ENCODE measurements around the gene COTL1.

Gene COTL1

DNA sequence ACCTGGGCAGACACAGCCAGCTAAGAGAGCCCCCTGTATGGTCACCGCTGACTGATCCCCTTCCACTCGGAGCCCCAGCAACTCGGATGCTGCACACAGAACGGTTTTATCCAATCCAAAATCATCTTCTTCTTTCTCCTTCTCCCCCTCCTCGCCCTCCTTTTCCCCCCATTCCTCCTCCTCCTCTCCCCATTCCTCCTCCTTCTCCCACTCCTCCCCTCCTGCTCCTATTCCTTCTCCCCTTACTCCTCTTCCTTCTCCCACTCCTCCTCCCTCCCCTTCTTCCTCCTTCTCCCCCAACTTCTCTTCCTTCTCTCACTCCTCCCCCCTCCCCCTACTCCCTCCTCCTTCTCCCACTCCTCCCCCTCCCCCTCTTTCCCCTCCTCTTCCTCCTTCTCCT lies 83.1 kb downstream of the COTL1 start:
- TF ChIP-seq, protein P1, sequence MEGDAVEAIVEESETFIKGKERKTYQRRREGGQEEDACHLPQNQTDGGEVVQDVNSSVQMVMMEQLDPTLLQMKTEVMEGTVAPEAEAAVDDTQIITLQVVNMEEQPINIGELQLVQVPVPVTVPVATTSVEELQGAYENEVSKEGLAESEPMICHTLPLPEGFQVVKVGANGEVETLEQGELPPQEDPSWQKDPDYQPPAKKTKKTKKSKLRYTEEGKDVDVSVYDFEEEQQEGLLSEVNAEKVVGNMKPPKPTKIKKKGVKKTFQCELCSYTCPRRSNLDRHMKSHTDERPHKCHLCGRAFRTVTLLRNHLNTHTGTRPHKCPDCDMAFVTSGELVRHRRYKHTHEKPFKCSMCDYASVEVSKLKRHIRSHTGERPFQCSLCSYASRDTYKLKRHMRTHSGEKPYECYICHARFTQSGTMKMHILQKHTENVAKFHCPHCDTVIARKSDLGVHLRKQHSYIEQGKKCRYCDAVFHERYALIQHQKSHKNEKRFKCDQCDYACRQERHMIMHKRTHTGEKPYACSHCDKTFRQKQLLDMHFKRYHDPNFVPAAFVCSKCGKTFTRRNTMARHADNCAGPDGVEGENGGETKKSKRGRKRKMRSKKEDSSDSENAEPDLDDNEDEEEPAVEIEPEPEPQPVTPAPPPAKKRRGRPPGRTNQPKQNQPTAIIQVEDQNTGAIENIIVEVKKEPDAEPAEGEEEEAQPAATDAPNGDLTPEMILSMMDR (IDR thresholded peaks at IDR 0.05; ENCODE audit: low read depth, low read length) = no peak

DNA sequence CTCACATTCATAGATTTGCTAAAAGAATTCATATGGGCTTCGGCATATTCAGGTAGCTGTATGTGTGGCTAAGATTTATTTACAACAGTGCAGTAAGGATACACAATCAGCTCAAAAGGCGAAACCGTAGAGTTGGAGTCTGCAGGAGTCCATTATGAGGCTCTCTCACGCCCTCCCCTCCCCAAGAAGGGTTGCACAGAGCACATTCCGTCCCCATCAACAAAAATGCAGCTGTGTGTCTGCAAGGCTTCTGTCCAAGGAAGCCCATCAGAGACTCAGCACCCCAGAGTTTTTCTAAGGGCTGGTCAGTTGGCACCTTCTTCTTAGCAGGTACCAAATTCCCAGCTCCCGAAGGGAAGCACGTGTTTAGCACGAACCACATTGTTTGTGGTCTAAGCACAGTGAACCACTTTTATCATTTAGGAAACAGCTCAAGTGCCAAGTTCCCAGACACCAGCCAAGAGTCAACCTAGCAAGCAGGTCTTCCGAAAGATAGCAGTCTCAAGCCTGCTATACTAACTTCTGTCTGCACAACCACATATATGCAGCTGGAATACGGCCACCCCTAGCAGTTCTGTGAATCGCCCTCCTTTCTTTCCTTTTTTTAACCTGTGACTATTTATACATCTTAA lies 84.9 kb downstream of the COTL1 start:
- no peak overlapping the region for H3K4me3 ChIP-seq (ENCODE audit: low read depth, low read length)
- TF ChIP-seq, protein P1 (IDR thresholded peaks at IDR 0.05; ENCODE audit: low read depth, low read length) = no peak

More for the DNA sequence above, 83.1 kb downstream of the COTL1 start:
- H3K4me3 ChIP-seq (ENCODE audit: low read depth, low read length) = no peak overlapping the region

DNA sequence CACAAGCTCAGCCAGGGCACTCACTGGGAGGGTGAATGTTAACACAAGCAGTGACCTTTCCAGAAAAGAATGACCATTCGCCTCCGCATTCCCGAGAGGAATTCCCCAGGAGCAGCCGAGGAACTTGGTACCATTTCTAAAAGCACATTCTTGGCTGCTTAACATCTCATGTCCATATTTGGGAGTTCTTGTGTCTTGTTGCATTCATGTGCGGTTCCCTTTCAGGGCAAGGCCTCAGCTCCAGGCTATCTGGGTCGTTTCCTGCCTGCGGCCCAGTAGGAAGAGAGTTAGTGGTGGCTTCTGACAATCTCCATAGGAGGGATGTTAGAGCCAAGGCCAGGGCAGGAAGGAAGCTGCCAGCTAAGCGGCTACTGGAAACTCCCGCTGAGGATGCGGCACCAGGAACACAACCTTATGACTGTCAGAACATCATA lies 85.6 kb downstream of the COTL1 start:
- TF ChIP-seq, protein P1 (IDR thresholded peaks at IDR 0.05; ENCODE audit: low read depth, low read length) = no peak

DNA sequence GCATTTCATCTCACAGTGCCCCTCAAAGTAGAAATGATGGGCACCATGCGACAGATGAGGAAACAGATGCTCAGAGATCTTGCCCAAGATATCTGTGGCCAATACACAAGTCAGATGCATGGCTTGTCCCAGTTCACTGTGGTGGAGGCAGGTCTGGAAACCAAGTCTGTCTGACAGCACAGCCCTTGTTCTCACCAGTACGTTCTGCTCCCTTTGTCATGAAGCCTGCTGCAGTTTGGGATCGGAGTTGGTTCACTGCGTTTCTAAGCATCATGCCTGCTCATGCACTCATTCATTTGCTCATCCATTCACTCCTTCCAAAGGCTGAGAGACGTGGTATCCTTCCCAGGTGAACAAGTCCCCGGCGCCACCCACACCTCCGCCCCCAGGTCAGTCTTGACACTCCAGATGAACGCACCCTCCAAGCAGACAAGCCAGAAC lies 86.2 kb downstream of the COTL1 start:
- TF ChIP-seq, protein P1 (IDR thresholded peaks at IDR 0.05; ENCODE audit: low read depth, low read length) = no peak
- H3K4me3 ChIP-seq (ENCODE audit: low read depth, low read length) = no peak overlapping the region

More for the DNA sequence above, 85.6 kb downstream of the COTL1 start:
- no peak overlapping the region for H3K4me3 ChIP-seq (ENCODE audit: low read depth, low read length)

DNA sequence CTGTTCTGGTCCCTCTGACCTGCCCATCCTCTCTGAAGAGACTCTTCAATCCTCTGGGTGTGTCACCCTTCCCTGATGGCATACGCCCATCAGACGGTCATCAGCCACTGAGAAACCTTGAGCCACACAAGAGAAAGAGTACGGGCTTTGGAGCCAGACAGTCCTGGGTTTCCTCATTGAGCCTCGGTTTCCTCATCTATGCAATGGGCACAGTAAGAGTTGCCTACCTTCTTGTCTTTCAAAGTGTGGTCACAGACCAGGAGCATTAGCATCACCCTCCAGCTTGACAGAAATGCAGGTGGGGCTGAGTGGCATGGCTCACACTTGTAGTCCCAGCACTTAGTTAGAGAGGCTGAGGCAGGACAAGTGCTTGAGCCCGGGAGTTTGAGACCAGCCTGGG lies 87.3 kb downstream of the COTL1 start:
- TF ChIP-seq, protein P1 (IDR thresholded peaks at IDR 0.05; ENCODE audit: low read depth, low read length) = no peak
- no peak overlapping the region for H3K4me3 ChIP-seq (ENCODE audit: low read depth, low read length)

DNA sequence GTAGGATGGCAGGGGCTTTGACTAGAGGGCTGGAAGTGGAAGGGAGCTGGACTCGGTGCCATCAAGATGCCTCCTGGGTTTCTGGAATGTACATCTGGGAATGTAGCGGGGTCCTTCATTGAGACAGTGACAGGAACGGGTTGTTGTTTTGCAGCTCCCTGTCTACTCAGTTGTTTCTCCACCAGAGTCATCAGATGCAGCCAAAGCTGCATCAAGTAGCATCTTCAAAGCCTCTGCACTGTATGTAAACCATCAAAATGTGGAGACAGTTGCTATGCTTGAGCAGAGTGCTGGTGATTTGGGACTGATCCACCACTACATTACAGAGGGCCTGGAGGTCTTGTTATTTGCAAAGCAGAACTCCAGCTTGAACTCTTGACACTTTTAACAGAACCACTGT lies 88.3 kb downstream of the COTL1 start:
- TF ChIP-seq, protein P1 (IDR thresholded peaks at IDR 0.05; ENCODE audit: low read depth, low read length) = no peak

DNA sequence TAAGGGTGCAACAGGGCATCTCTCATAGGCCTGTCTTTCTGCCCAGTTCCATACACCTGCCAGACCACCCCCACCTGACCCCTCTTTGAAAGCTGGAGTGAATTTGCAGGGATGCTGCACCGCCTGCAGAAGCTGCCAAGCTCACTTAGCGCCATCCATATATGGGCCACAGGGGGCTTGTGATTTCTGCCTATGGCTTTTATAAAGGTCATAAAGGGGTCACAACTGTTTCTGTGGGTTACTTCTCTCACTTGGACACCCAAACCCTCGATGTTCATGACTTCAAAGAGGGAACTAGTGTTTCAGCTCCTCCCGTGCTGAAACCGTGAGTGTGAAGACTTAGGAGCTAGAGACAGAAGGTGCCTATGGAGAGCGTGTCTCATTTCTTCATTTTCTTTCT lies 89.6 kb downstream of the COTL1 start:
- no peak overlapping the region for H3K4me3 ChIP-seq (ENCODE audit: low read depth, low read length)
- TF ChIP-seq, protein P1 (IDR thresholded peaks at IDR 0.05; ENCODE audit: low read depth, low read length) = no peak

More for the DNA sequence above, 88.3 kb downstream of the COTL1 start:
- H3K4me3 ChIP-seq (ENCODE audit: low read depth, low read length) = no peak overlapping the region

All from WI38 (cell line).